GM03348 (cell line): Measurements from ENCODE around the gene TMEM59.
A peak's percentile ranks its signal among the peaks of the same experiment; 100 is the strongest.
"Not testable (repeated sequence)": the region's sequence is repeated elsewhere in the genome, so short reads cannot be mapped to it uniquely, and the experiment has no call there.

Experiments
- DNase-seq: peaks from one replicate; pipeline ENCODE4 v3.0.0; 2012; ENCODE audit warnings: low spot score

Gene TMEM59

GRCh38 chr1:54052934-54053744 lies at the start of gene TMEM59, which contains the start of gene TCEANC2:
Gene TMEM59 (minus strand): TSS chr1:54053204. CDS start chr1:54053188, 16 bp downstream.
Gene TCEANC2 (plus strand): TSS chr1:54053608. CDS start chr1:54054423, 815 bp downstream.
- DNase-seq, result peak; percentile 96

- DNase-seq, result no peak
Measured at GRCh38 chr1:54100500-54100899, 47.5 kb upstream of the TMEM59 start.

GRCh38 chr1:54099061-54099610 lies 46.1 kb upstream of the TMEM59 start:
- DNase-seq, result no peak

GRCh38 chr1:54096877-54097240 lies 43.9 kb upstream of the TMEM59 start:
- no peak for DNase-seq

- DNase-seq, result no peak
Measured at GRCh38 chr1:54096227-54096876, 43.3 kb upstream of the TMEM59 start.

- no peak for DNase-seq
Measured at GRCh38 chr1:54095546-54096226, 42.7 kb upstream of the TMEM59 start.

GRCh38 chr1:54094730-54095105 lies 41.7 kb upstream of the TMEM59 start:
- DNase-seq, result not testable (repeated sequence)

GRCh38 chr1:54094001-54094729 lies 41.2 kb upstream of the TMEM59 start:
- DNase-seq, result no peak

- DNase-seq, result no peak
Measured at GRCh38 chr1:54091666-54092065, 38.7 kb upstream of the TMEM59 start.

GRCh38 chr1:54088385-54088784 lies 35.4 kb upstream of the TMEM59 start:
- no peak for DNase-seq

GRCh38 chr1:54086754-54087153 lies 33.8 kb upstream of the TMEM59 start:
- no peak for DNase-seq

GRCh38 chr1:54084794-54085193 lies 31.8 kb upstream of the TMEM59 start:
- DNase-seq, result no peak

GRCh38 chr1:54081306-54082270 lies 28.6 kb upstream of the TMEM59 start:
- DNase-seq, result peak; percentile 75

GRCh38 chr1:54080598-54081049 lies 27.6 kb upstream of the TMEM59 start:
- DNase-seq, result no peak

GRCh38 chr1:54077359-54077758 lies 24.4 kb upstream of the TMEM59 start:
- DNase-seq, result no peak

GRCh38 chr1:54070171-54070837 lies 17.3 kb upstream of the TMEM59 start:
- DNase-seq, result peak; percentile 75

GRCh38 chr1:54069791-54070170 lies 16.8 kb upstream of the TMEM59 start:
- no peak for DNase-seq

- no peak for DNase-seq
Measured at GRCh38 chr1:54064299-54064698, 11.3 kb upstream of the TMEM59 start.

GRCh38 chr1:54054438-54054749 lies 1.4 kb upstream of the TMEM59 start:
- DNase-seq, result no peak

GRCh38 chr1:54053745-54054437 lies 887 bp upstream of the TMEM59 start:
- DNase-seq, result peak; percentile 40
